Frontal cortex (tissue), 4 donors: ENCODE results near the gene BTBD16. TPM values are rescaled to one million over a fixed set of nuclear protein-coding genes. Genes with fewer than 3 reads are reported as not detected.

Experiments used
- DNase-seq, 2 donors: peaks; one replicate each; pipeline ENCODE4 v3.0.0; 2012; ENCODE audit warnings: low spot score in 2 of 2
- FAIRE-seq: peaks from 2 replicates; lab custom pipeline; 2012; peaks lifted over from hg19 to GRCh38; lab: Jason Lieb, UNC
- total RNA-seq: library from RNA; depleted of rRNA; stranded (reverse); fragments of >200 nt; gene quantifications from one replicate; pipeline ENCODE4 v1.2.3, GENCODE V29; 2014
- donor health status: control.
- donor health status: control.
- donor health status: control.

Gene BTBD16
- total RNA-seq, 1 donor from 2014 or later = not detected

- DNase-seq = no peak
- no peak for FAIRE-seq
Observed at GRCh38 chr10:122246830-122247520, 24.1 kb upstream of the BTBD16 start.

- FAIRE-seq (no peak), DNase-seq (no peak)
Observed at GRCh38 chr10:122248356-122249302, 22.5 kb upstream of the BTBD16 start.

GRCh38 chr10:122249303-122249850 lies 21.7 kb upstream of the BTBD16 start:
- DNase-seq (no peak), FAIRE-seq (no peak)

GRCh38 chr10:122249991-122250750 lies 20.9 kb upstream of the BTBD16 start:
- DNase-seq = no peak
- FAIRE-seq = no peak

GRCh38 chr10:122251459-122252255 lies 19.4 kb upstream of the BTBD16 start:
- FAIRE-seq (no peak), DNase-seq (no peak)

GRCh38 chr10:122252805-122253204 lies 18.3 kb upstream of the BTBD16 start:
- FAIRE-seq = no peak
- no peak for DNase-seq

- no peak for DNase-seq
- no peak for FAIRE-seq
Observed at GRCh38 chr10:122253605-122254004, 17.5 kb upstream of the BTBD16 start.

GRCh38 chr10:122254831-122255230 lies 16.3 kb upstream of the BTBD16 start:
- FAIRE-seq (no peak), DNase-seq (no peak)

- DNase-seq = no peak
- FAIRE-seq = no peak
Observed at GRCh38 chr10:122255509-122256301, 15.4 kb upstream of the BTBD16 start.

- FAIRE-seq (no peak), DNase-seq (no peak)
Observed at GRCh38 chr10:122257041-122257440, 14.1 kb upstream of the BTBD16 start.

GRCh38 chr10:122258136-122259074 lies 12.7 kb upstream of the BTBD16 start:
- FAIRE-seq (no peak), DNase-seq (no peak)

GRCh38 chr10:122259075-122259466 lies 12.0 kb upstream of the BTBD16 start:
- FAIRE-seq = no peak
- no peak for DNase-seq

GRCh38 chr10:122261584-122261983 lies 9.5 kb upstream of the BTBD16 start:
- FAIRE-seq = no peak

GRCh38 chr10:122263971-122264370 lies 7.1 kb upstream of the BTBD16 start:
- FAIRE-seq (no peak), DNase-seq (no peak)

More at GRCh38 chr10:122261584-122261983, 9.5 kb upstream of the BTBD16 start:
- DNase-seq = no peak

GRCh38 chr10:122264436-122264835 lies 6.7 kb upstream of the BTBD16 start:
- no peak for FAIRE-seq
- no peak for DNase-seq

- DNase-seq (no peak), FAIRE-seq (no peak)
Observed at GRCh38 chr10:122264931-122265330, 6.2 kb upstream of the BTBD16 start.

- FAIRE-seq = no peak
- DNase-seq = no peak
Observed at GRCh38 chr10:122265896-122266295, 5.2 kb upstream of the BTBD16 start.
